Colonic mucosa (tissue), 4 donors: ENCODE measurements around the gene NPTXR. TPM values are rescaled to one million over a fixed set of nuclear protein-coding genes. Genes with fewer than 3 reads are reported as not detected.

Experiments used
- DNase-seq: peaks from one replicate; pipeline ENCODE4 v3.0.0-alpha.2; 2020
- H3K27ac ChIP-seq: fragments of 200-600 bp; one replicate; pipeline ENCODE4 v1.8.0; 2021
- H3K27me3 ChIP-seq: fragments of 200-600 bp; one replicate; pipeline ENCODE4 v1.8.0; 2021
- H3K36me3 ChIP-seq: fragments of 200-600 bp; one replicate; pipeline ENCODE4 v1.8.0; 2021
- H3K4me1 ChIP-seq: fragments of 200-600 bp; one replicate; pipeline ENCODE4 v1.8.0; 2021; ENCODE audit warnings: mild to moderate bottlenecking
- H3K4me3 ChIP-seq: fragments of 200-600 bp; one replicate; pipeline ENCODE4 v1.8.0; 2021
- H3K9ac ChIP-seq, 2 donors: one replicate each; pipeline ENCODE4 v1.7.0; 2013; ENCODE audit warnings: control low read depth in 2 of 2, low read depth in 2 of 2, low read length in 2 of 2
- H3K9me3 ChIP-seq: fragments of 200-600 bp; one replicate; pipeline ENCODE4 v1.8.0; 2021
- CTCF ChIP-seq: fragments of 200-600 bp; IDR thresholded peaks from one replicate; pipeline ENCODE4 v1.8.0; 2022; ENCODE audit warnings: antibody characterized with exemption, mild to moderate bottlenecking
- intact Hi-C: fragments of 100-400 bp; cut with DNase I; formaldehyde crosslinking; loops from one replicate; pipeline ENCODE4 v1.14.1; 2022
- total RNA-seq, 2 donors: library from RNA; stranded (reverse); fragmentation: NEBNext Ultra II Directional in 1 of 2; extraction: Animal tissue kit (Norgen Biotek cat#: 25700) in 1 of 2; gene quantifications; one replicate each; pipeline ENCODE4 v1.2.1, GENCODE V29; 2021
- donor health status: healthy.
- donor health status: DM: no; HTN: no; CAD: no.
- donor health status: DM: no; HTN: no; CAD: no.

The NPTXR gene
- total RNA-seq, 2 donors from 2014 or later: 0.82 to 2.0 TPM

GRCh38 chr22:38846412-38846811 lies 2.6 kb upstream of the NPTXR start:
- Histone ChIP-seq H3K4me3 (no peak overlapping the region), H3K4me1 (peaks cover 3% of the 10 kb centered on the region), H3K27me3 (peaks cover 23% of the 10 kb centered on the region), H3K36me3 (no peaks in the 10 kb centered on the region), H3K27ac (no peak overlapping the region), H3K9ac (no peak overlapping the region), H3K9me3 (no peaks in the 10 kb centered on the region)
- no peak for DNase-seq
- intact Hi-C loops: loop anchor here (10.0 kb wide), 1 partner anchor 72 kb away; no protein-coding TSS in a partner anchor
- TF ChIP-seq CTCF: no peak

- DNase-seq: no peak
- intact Hi-C loops: loop anchor here (10.0 kb wide), 1 partner anchor 70 kb away; no protein-coding TSS in a partner anchor
Measured at GRCh38 chr22:38845004-38845740, 1.3 kb upstream of the NPTXR start.

GRCh38 chr22:38844315-38845003 lies 631 bp upstream of the NPTXR start:
- Histone ChIP-seq H3K36me3 (no peaks in the 10 kb centered on the region), H3K4me3 (peak overlapping the region; percentile 22), H3K9ac (no peak overlapping the region), H3K27me3 (peaks cover 23% of the 10 kb centered on the region), H3K27ac (no peak overlapping the region), H3K9me3 (no peaks in the 10 kb centered on the region), H3K4me1 (peaks cover 3% of the 10 kb centered on the region)
- TF ChIP-seq CTCF: no peak
- intact Hi-C loops: loop anchor here (10.0 kb wide), 1 partner anchor 70 kb away; no protein-coding TSS in a partner anchor
- DNase-seq: no peak

More at GRCh38 chr22:38845004-38845740, 1.3 kb upstream of the NPTXR start:
- H3K4me1 ChIP-seq: peaks cover 3% of the 10 kb centered on the region
- no peak for TF ChIP-seq CTCF
- no peak overlapping the region for H3K9ac ChIP-seq
- H3K36me3 ChIP-seq: no peaks in the 10 kb centered on the region
- H3K4me3 ChIP-seq: no peak overlapping the region
- no peaks in the 10 kb centered on the region for H3K9me3 ChIP-seq
- peaks cover 23% of the 10 kb centered on the region for H3K27me3 ChIP-seq
- H3K27ac ChIP-seq: no peak overlapping the region

GRCh38 chr22:38843201-38843656 lies 599 bp downstream of the NPTXR start:
- Histone ChIP-seq H3K9ac (peak overlapping the region in 1 of 2 donors; percentile 53), H3K4me1 (peaks cover 3% of the 10 kb centered on the region), H3K36me3 (no peaks in the 10 kb centered on the region), H3K27me3 (peaks cover 23% of the 10 kb centered on the region), H3K4me3 (peak overlapping the region; percentile 37), H3K27ac (no peak overlapping the region), H3K9me3 (no peaks in the 10 kb centered on the region)
- DNase-seq: no peak
- intact Hi-C loops: loop anchor here (10.0 kb wide), 1 partner anchor 68 kb away; no protein-coding TSS in a partner anchor
- TF ChIP-seq CTCF: no peak

- H3K27me3 ChIP-seq: peaks cover 23% of the 10 kb centered on the region
- intact Hi-C loops: loop anchor here (10.0 kb wide), 1 partner anchor 68 kb away; no protein-coding TSS in a partner anchor
Measured at GRCh38 chr22:38842512-38843200, 1.2 kb downstream of the NPTXR start.

More at GRCh38 chr22:38842512-38843200, 1.2 kb downstream of the NPTXR start:
- H3K4me1 ChIP-seq: peaks cover 3% of the 10 kb centered on the region
- H3K9me3 ChIP-seq: no peaks in the 10 kb centered on the region
- peak overlapping the region in 1 of 2 donors; percentile 53 for H3K9ac ChIP-seq
- no peaks in the 10 kb centered on the region for H3K36me3 ChIP-seq
- DNase-seq: no peak
- no peak for TF ChIP-seq CTCF
- peak overlapping the region; percentile 37 for H3K4me3 ChIP-seq
- H3K27ac ChIP-seq: no peak overlapping the region
